Right hindlimb (tissue), 1 donor: Measurements from ENCODE around the gene OBSCN.

Experiments used
- DNase-seq: peaks from one replicate; pipeline ENCODE4 v3.0.0-alpha.2; 2018

OBSCN gene

GRCh38 chr1:228291906-228292608, 84.2 kb downstream of the OBSCN start:
- DNase-seq: no peak

- no peak for DNase-seq
Measured at GRCh38 chr1:228292609-228292911, 84.7 kb downstream of the OBSCN start.

- DNase-seq: no peak
Measured at GRCh38 chr1:228293393-228293792, 85.5 kb downstream of the OBSCN start.

- DNase-seq: no peak
Measured at GRCh38 chr1:228293816-228294500, 86.1 kb downstream of the OBSCN start.

- no peak for DNase-seq
Measured at GRCh38 chr1:228294717-228295116, 86.9 kb downstream of the OBSCN start.

GRCh38 chr1:228295201-228295600, 87.4 kb downstream of the OBSCN start:
- no peak for DNase-seq

GRCh38 chr1:228295981-228296380, 88.1 kb downstream of the OBSCN start:
- no peak for DNase-seq

- DNase-seq: no peak
Measured at GRCh38 chr1:228297242-228297641, 89.4 kb downstream of the OBSCN start.

GRCh38 chr1:228297822-228298221, 90.0 kb downstream of the OBSCN start:
- DNase-seq: no peak

GRCh38 chr1:228298471-228298870, 90.6 kb downstream of the OBSCN start:
- DNase-seq: no peak

- DNase-seq: no peak
Measured at GRCh38 chr1:228299211-228299610, 91.4 kb downstream of the OBSCN start.

GRCh38 chr1:228299901-228300300, 92.1 kb downstream of the OBSCN start:
- no peak for DNase-seq

- no peak for DNase-seq
Measured at GRCh38 chr1:228302086-228302485, 94.2 kb downstream of the OBSCN start.

- no peak for DNase-seq
Measured at GRCh38 chr1:228303596-228303995, 95.8 kb downstream of the OBSCN start.

GRCh38 chr1:228304225-228304624, 96.4 kb downstream of the OBSCN start:
- DNase-seq: no peak

GRCh38 chr1:228304766-228305395, 97.0 kb downstream of the OBSCN start:
- DNase-seq: no peak

- no peak for DNase-seq
Measured at GRCh38 chr1:228305721-228306152, 97.9 kb downstream of the OBSCN start.

GRCh38 chr1:228306275-228307217, 98.7 kb downstream of the OBSCN start:
- DNase-seq: no peak

- DNase-seq: no peak
Measured at GRCh38 chr1:228307218-228308023, 99.6 kb downstream of the OBSCN start.

GRCh38 chr1:228308085-228308601, 100.3 kb downstream of the OBSCN start:
- no peak for DNase-seq

- no peak for DNase-seq
Measured at GRCh38 chr1:228308628-228309325, 100.9 kb downstream of the OBSCN start.
